NCI-H345 treated with DMSO at 0.1 percent for 48 hours (cell line): ENCODE measurements around the gene RHOC.
"Not testable (repeated sequence)": the region's sequence is repeated elsewhere in the genome, so short reads cannot be mapped to it uniquely, and the experiment has no call there.

Source experiments
- DNase-seq: peaks from one replicate; lab custom pipeline; 2025; ENCODE audit not compliant: unreplicated experiment; lab: John Stamatoyannopoulos, UW

RHOC gene

DNA sequence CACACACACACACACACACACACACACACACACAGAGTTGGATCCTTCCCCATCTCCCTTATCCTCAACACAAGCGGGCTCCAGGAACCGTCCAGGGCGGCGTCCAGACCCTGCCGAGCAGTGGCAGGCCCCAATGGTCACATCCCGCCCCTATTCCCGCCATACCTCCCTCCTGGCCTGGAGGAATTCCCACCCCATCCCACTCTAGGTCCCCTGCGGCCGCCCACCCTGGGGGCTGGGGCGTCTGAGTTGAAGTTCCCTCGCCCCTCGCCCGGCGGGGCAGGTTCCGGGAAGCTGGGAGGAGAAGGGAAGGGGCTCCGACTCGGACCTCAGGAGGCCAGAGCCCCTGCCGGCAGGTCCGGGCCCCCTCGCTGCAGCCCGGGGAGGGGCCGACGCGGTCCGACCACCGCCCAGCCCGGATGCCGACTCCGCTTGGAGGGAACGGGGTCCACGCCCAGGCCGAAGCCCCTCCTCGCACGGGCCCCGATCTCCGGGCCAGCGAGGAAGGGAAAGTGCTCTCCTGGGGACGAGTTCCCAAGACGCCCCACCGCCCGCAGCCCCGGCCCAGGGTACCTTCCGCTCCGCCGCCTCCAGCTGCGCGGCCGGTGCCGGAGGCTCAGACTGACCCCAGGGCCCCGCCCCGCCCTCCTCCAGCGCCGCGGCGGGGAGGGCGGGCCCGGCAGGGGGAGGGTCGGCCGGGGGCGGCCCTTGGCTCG lies at the start of gene RHOC:
Gene RHOC (minus strand): TSS at position 623 of the 716 bp plus-strand sequence. CDS start 3,328 bp downstream, outside the sequence.
- no peak for DNase-seq

- DNase-seq = no peak
Measured at GRCh38 chr1:112754116-112754628, 47.2 kb upstream of the RHOC start.

- no peak for DNase-seq
Measured at GRCh38 chr1:112748396-112748795, 41.5 kb upstream of the RHOC start.

DNA sequence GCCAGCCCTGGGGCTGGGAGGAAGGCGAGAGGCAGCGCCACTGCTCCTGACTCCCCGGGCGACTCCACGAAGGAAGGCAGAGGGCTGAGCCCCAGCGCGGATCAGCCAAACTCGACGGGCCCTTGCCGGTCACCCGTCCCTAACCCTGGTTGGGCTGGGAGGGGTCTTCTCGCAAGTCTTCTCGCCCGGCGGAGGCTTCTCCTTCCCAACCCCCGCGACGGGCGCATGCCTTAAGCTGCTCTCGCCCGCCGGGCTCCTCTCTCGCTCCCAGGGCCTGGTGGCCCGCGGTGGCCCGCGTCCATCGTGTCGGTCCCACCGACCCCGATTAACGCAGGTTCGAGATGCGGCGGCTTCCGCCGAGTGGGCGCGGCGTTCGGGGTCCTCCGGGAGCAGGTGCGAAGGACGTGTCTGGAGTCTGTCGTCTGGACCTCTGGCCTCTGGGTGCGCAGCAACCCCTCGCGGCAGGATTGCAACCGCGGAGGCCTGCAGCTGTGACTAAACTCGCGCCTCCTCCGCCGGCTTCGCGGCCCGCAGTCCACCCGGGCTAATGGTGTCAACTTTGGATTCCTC lies 37.2 kb upstream of the RHOC start:
- DNase-seq = no peak

GRCh38 chr1:112743174-112744008 lies 36.5 kb upstream of the RHOC start:
- no peak for DNase-seq

- no peak for DNase-seq
Measured at GRCh38 chr1:112737573-112737972, 30.6 kb upstream of the RHOC start.

- no peak for DNase-seq
Measured at GRCh38 chr1:112735752-112736151, 28.8 kb upstream of the RHOC start.

- DNase-seq = no peak
Measured at GRCh38 chr1:112731451-112731850, 24.5 kb upstream of the RHOC start.

GRCh38 chr1:112729909-112730308 lies 23.0 kb upstream of the RHOC start:
- no peak for DNase-seq

GRCh38 chr1:112729011-112729410 lies 22.1 kb upstream of the RHOC start:
- not testable (repeated sequence) for DNase-seq

GRCh38 chr1:112728306-112728971 lies 21.5 kb upstream of the RHOC start:
- DNase-seq = not testable (repeated sequence)

DNA sequence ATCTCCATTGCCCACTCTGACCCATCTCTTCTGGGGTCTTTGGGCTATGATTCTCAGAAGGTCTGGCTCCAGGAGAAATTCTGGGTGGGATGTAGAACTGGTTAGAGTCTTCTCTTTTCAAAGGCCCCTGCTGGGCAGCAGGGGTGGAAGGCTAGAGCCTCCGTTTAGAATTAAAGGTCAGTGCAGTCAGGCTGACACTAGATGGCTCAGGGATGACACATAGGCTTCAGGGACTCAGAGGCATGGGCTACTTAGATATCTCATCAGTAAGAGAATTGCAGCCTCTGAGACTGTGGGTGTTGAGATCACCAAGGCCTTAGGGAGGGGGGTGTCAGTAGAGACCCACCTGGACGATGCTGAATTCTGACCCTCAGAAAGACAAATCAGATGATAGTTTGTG lies 20.8 kb upstream of the RHOC start:
- DNase-seq = no peak

GRCh38 chr1:112724240-112724639 lies 17.3 kb upstream of the RHOC start:
- DNase-seq = not testable (repeated sequence)

DNA sequence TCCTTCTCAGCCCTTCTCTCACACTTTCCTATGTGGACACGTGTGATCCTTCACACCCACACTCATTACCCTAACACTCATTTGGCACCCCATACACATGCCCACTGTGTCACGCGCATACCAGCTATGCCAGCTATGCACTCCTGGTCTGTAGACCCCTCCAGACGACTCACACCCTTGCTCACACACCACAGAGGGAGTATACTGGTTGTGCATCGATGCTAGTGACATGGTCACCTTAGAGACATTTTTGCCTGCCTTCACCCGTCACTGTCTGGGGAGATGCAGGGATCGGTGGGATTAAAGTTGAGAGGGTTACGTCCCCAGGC lies 16.5 kb upstream of the RHOC start:
- no peak for DNase-seq

DNA sequence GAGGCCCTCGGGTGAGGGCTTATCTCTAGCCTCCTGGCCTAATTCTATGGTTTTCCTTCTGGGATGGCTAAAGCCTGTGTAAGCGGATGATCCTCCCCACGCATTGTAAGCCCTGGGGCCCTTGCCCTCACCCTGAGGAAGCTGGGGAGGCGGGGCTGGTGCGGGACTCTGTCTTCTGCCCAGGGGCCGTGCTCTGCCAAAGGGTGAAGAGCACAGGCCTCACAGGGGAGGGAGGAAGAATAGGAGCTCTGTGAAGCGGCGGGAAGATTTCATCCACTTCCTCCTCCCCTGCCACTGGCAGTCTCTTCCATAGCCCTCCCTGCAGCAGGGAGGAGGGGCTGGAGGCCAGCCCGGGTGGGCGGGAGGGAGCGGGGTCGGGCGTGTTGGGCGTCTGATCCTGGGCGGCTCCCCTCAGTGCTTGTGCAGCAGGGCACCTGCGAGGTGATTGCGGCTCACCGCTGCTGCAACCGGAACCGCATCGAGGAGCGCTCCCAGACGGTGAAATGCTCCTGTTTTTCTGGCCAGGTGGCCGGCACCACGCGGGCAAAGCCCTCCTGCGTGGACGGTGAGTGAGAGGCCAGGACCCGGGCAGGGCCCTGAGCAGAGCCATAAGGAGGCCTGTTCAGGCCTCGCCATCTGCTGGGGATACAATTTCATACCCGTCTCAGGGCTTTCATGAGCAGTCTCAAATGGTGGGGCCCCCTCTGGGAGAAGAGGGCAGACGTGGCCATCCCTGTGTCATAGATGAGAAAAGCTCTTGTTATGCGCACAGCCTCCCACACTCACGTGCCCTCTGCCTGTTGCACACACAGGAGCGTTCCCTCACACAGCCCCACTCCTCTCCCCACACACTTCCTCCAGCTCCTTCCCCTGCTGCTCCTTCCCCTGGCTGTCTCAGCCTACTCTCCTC lies 15.9 kb upstream of the RHOC start:
- DNase-seq = no peak

- DNase-seq = no peak
Measured at GRCh38 chr1:112721966-112722524, 15.1 kb upstream of the RHOC start.

- DNase-seq = not testable (repeated sequence)
Measured at GRCh38 chr1:112721294-112721693, 14.4 kb upstream of the RHOC start.

DNA sequence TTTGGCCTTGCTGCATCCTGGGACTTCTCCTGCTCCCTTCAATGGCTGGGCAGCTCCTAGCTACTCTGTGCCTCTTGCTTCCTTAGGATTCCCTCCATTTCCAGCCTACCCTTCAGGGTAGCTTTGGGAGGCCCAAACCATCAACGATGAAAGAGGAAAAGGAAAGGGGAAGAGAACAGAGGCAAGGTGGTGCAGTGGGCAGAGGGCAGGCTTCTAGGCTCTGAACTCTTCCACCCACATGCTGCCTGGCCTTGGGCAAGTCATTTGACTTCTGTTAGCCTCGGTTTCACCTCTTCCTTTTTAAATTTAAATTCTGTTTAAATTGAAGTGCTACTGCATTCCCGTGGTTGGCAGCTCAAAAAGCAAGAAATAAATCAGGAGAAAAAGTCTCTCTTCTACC lies 13.9 kb upstream of the RHOC start:
- DNase-seq = no peak

DNA sequence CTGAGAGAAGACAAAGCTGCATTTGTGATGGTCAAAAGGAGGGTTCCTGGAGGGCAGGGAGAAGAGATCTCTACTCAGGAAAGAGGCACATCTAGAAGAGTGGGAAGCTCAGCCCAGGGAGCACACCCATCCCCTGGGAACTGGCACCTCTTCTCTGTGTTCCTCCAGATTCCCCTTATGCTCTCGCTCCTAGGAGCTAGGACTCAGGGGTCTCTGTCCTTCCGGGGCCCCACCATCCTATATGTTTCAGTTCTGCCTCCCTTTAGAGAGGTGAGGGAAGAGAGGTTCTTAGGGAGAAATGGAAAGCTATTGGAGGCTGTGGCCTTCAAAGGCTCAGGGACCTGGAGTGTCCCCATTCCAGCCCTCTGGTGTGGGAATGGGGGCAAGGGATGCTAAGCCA lies 12.8 kb upstream of the RHOC start:
- no peak for DNase-seq
